HG03139 (cell line): ENCODE measurements around the gene HMCES.
"Not testable (repeated sequence)": the region's sequence is repeated elsewhere in the genome, so short reads cannot be mapped to it uniquely, and the experiment has no call there.

ENCODE experiments used
- ATAC-seq: cut with Tn5 transposase; IDR thresholded peaks from one replicate; pipeline ENCODE4 v1.9.1; 2021; ENCODE audit not compliant: unreplicated experiment

The HMCES gene

DNA sequence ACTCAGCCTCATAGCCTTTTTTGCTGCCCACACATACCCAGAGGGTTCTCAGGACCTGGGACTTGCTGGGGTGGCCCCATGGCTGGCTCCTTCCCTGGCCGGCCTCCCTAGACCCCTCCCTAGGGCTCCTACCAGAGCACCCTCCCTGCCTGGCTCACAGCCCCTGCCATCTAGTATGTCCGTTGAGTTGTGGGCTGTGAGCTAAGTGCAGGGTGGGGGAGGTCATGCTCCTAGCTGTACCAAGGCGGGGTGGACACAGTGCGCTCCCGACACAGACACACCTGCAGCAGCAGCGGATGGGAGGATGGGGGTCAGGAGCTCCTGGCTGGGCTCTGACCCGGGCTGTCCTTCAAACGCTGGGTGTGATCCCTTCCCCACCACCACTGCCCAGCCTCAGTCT is 41.6 kb downstream of the HMCES start:
- no peak for ATAC-seq

DNA sequence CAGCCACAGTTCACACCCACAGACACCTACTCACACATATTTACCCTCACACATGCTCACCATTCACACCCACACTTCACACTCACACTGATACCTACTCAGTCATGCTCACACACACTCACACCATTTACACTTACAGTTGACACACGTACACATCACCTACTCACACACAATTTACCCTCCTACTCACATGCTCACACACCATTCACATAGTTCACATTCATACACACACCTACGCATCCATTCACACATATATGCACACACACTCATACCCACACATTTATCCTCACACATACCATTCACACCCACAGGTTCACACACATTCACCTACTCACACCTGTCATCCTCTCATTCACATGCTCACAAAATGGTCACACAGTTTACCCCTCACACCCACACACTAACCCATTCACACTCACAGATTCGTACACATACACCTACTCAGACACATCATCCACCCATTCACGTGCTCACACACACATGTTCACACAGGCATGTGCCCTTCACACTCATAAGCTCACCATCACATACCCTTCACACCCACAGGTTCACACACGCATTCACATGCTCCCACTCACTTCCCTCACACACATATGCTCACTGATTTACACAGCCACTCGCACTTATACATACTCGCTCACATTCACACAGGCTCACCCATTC is 42.3 kb downstream of the HMCES start:
- ATAC-seq = no peak

DNA sequence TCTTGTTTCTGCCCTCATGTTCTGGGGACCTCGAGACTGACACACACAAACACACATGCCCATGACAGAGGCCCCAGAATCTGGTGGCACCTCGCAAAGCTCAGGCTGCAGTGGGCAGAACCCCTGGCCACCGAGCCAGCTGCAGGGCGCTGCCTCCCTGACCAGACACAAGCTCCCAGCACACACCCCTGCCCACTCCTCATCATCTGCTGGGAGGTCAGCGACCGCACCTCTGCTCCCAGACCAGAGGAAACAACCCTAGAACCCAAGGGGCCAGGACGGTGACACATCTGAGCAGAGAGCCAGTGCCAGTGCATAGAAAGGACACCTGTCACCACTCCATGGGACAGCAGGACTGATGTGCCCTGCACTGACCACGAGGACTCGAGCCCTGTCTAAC is 43.2 kb downstream of the HMCES start:
- ATAC-seq = no peak

DNA sequence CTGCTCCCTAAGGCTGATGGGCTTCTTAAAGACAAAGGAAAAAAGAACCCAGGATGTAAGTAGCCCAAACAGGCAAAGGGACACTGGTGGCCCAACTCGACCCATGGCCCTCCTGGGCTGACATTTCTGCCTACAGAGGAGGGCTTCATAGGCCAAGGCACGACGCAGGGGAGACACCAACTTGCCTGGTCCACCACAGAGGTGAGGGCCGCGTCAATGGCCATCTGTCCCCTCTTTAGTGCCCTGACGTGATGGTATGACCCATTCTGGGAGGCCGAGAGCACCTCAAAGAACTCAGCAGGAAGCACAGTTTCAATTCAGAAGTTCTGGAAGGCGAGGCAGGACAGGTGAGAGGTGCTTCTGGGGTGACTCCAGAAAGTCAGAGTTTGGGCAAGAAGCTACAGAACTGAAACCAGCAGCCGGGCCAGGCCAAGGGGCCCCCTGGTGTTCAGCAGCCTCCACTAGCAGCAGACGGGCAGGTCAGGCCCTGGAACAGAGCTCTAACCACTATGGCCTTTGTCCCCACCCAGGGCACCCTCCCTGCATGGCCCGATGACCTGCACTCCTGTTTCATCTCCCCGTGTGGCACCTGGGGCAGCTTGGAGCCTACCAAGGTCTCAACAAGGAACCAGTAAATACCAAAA is 45.1 kb downstream of the HMCES start:
- ATAC-seq = no peak

DNA sequence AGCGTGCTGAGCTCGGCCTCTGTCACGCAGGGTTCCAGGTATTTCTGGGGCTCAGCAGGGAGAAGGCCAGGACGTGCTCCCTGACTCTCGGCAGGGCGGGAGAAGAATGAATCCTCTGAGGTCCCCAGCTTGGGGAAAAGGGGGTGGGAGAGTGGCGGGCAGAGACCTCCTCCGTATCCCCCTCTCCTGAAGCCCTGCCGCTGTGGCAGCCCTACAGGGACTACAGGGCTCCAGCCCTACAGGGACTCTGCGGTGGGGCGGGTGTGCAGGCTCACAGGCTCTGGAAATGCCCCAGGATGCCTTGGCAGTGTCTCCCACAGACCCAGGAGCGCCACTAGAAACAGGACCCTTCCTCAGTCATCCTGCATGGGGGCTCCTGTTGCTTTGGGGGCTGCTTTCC is 46.2 kb downstream of the HMCES start:
- no peak for ATAC-seq

DNA sequence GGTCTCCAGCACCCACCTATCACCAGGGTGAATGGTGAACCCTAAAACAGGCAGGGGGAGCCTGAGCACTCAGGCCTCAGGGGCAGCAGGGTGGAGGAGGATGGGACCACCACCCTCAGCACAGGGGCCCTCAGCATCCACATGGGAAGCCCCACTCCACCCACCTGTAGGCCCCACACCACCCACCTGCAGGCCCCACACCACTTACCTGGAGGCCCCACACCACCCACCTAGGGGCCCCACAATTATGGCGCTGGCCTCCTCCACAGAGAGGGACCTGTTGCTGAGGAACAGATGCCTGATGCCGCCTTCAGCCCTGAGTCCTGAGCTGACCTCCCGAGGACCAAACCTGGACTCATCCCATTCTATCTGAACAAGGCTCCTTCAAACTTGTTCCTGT is 46.7 kb downstream of the HMCES start:
- ATAC-seq = no peak

DNA sequence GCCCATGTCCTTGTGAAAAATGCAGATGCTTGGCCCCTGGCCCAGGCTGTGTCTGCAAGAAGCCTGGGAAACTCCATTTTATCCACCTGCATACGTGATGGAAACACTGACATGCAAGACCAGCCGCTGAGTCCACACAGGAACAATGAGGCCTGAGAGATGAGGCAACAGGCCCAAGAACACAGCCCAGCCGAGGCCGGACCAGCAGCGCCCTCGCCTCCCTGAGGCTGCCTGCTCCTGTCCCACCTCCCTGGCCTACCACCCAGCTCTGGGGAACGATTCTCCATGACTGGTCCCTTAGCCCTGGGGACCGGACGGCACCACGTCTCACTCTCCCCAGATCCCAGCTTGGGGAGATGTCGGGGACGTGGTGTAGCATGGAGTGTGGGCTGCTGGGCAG is 47.5 kb downstream of the HMCES start:
- no peak for ATAC-seq

DNA sequence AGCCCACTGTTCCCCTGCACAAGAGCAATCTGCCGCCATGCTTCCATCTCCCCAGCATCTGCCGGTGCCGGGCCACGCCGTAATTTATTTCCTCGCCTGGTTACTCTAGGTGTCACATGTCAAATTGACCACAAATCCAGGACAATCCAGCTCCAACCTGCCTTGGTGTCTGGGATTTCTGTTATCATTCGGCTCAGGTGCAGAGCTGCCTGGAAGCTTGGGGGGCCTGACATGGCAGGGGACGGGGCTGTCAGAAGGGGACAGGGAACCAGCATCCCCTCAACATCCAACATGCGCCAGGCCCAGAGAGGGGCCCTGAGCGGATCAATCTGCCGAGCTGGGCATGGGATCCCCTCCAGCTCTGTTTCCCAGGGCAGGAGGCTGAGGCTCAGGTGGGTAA is 47.9 kb downstream of the HMCES start:
- ATAC-seq = no peak

DNA sequence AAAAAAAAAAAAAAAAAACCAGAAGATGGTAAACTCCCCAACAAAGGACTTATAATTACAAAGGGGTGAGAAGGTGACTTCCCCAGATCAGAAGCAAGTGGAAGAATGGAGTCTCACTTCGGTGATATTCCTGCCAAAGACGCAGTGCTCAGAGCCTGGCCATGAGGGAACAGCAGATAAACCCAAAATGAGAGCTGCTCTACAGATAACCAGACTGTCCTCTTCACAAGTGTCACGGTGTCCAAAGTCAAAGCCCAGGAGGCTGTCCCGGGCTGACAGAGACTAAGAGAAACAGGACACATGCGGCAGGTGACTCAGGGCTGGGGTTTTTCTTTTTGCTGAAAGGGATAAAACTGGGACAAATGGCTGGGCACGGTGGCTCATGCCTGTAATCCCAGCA is 48.8 kb downstream of the HMCES start:
- ATAC-seq = no peak

DNA sequence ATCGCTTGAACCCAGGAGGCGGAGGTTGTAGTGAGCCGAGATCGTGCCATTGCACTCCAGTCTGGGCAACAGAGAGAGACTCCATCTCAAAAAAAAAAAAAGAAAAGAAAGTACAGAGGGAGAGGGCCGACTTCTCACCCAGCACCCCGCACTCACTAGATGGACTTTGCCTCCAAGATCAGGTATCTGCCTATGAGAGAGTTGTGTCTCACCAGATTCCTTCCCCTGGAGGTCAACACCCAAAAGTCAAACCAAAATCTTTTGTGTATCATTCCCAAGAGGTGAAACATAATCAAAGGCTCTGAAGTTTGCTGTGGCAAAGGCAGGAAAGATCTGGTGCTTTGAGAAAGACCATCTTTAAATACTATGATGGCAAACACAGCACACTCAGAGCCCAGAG is 51.2 kb downstream of the HMCES start:
- no peak for ATAC-seq

DNA sequence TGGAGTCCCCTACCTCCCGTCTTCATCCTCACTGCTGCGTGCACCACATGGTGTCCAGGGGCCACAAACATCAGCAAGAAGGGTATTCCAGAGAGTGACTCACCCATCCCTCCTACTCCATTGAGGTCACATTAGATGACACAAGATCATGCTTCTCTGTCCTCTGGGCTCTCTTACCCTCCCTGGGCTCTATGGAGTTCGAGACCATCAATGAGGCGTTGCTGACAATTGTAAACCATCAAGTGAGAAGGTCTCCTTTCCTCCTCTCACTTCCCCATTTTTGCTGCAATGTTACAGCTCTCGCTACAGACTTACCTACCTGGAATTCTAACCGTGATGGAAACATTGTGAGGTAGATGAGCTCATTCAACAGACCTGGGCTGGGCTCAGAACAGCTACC is 51.7 kb downstream of the HMCES start:
- ATAC-seq = no peak

DNA sequence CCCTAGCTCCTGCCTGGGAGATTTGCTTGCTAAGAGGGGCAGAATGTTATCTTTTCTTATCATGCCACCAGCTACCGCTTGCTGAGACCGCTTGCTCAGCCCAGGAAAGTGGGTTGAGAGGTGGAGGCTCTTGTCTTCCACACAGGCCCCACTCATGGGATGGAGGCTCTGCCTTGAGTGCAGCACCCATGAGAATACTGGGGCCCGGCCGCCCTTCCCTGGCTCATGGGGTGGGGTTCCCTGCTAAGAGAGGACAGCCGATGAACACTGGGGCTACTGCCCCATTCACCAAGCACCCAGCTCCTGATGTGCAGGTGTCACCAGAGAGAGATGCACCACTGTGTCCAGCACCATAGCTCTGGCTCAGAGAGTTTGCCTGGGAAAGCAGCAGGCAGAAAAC is 55.2 kb downstream of the HMCES start:
- ATAC-seq = no peak

DNA sequence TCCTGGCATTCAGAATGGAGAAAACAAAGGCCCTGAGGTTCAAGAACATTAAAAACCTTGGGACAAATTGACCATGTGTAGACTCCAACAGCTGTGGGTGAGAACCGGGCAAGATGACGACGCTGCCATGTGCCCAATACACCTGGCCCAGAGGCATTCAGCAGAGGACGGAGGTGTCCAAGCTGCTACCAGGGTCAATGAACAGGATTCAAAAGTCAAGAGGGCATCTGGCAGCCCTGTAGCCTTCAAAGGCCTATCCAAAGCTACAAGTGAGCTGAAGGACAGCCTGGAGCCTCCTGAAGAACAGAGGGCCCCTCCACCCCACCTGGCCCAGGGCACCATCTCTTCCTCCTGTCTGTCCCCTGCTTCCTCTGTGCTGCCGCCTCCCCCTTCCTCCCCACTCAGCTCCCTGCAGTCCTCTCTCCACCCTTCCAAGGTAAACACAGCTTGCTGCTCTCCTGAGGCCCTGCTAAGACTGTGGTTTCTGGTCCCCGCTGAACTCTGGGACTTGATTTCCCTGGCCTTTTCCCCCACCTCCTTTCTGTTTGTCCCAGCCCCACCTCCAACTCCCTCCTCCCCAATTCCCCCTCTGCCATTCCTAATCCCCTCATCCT is 57.5 kb downstream of the HMCES start:
- ATAC-seq = no peak

DNA sequence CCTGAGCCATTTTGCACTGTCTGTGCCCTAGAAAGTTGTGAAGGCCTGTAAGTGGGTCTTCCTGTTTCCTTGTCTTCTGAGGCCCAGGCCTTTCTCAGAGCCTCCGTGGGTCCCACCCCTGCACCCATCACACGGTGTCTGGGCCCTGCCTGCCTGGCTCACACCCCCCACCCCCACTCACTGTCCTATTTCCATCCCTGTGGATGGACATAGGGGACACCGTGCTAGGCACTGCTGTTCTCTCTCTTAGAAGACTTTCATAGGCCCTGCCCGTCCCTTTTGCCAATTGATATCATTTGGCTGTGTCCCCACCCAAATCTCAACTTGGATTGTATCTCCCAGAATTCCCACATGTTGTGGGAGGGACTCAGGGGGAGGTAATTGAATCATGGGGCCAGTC is 59.0 kb downstream of the HMCES start:
- ATAC-seq = not testable (repeated sequence)

DNA sequence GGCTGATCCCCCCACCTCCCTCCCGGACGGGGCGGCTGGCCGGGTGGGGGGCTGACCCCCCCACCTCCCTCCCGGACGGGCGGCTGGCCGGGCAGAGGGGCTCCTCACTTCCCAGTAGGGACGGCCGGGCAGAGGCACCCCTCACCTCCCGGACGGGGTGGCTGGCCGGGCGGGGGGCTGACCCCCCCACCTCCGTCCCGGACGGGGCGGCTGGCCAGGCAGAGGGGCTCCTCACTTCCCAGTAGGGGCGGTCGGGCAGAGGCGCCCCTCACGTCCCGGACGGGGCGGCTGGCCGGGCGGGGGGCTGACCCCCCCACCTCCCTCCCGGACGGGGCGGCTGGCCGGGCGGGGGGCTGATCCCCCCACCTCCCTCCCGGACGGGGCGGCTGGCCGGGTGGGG is 60.5 kb downstream of the HMCES start:
- ATAC-seq = not testable (repeated sequence)

DNA sequence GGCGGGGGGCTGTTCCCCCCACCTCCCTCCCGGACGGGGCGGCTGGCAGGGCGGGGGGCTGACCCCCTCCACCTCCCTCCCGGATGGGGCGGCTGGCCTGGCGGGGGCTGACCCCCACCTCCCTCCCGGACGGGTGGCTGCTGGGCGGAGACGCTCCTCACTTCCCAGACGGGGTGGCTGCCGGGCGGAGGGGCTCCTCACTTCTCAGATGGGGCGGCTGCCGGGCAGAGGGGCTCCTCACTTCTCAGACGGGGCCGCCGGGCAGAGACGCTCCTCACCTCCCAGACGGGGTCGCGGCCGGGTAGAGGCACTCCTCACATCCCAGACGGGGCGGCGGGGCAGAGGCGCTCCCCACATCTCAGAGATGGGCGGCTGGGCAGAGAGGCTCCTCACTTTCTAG is 61.2 kb downstream of the HMCES start:
- ATAC-seq = not testable (repeated sequence)

DNA sequence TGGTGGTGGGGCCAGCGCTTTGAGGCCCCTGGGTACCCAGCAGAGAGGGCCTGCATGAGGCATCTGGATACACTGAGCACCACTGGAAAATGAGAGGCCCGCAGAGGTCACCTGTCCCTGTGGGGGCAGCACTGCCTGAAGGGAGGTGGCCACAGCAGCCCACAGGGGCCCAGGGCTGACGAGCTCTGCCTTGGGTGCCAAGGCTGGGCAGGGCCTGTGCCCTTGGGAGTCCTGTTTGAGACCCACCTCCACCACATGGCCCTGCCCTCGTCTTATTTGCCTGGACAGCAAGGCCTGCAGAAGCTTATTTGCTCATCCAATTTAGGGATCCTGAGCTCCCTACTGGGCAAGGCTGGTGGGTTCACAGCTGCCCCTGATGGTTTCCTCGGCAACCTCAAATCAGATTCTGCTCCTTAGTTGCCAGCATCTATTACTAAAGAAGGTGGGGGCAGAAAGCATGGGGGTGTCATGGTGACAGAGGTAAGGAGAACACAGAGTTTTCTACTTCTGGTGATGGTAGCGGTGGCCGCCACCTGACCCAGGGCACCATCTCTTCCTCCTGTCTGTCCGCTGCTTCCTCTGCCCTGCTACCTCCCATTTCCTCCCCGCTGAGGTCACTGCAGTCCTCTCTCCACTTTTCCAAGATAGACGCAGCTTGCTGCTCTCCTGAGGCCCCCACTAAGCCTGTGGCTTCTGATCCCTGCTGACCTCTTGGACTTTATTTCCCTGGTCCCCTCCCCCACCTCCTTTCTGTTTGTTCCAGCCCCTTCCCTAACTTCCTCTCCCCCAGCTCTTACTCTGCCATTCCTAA is 62.9 kb downstream of the HMCES start:
- ATAC-seq = no peak

DNA sequence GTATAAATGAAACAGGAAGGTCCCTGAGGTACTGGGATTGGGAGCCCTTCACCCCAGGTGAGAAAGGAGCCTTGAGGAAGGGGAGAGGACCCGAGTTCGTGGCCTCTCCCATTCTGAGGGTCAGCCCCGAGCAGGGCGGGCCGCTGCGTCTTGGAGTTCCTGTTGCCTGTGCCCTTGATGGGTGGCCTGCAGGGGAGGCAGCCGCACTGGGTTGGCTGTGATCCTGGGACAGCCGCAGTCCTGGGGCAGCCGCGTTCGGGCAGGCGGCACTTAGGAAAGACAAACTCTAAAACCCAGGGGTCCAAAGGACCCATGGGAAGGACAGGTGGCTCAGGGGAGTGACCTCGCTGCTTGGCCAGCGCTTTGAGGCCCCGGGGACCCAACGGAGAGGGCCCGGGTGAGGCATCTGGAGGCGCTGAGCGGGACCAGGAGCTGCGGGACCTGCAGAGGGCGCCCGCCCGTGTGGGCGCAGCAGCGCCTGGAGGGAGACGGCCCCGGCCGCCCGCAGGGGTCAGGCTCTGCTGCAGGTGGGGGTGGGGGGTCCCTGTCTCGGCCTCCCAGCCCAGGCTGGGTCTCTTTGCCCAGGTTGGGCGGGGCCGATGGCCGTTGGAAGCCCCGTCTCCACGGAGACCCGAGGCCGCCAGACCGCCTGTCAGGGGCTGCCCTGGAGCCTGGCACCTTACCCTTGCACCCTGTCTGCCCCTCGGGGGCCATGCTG is 65.1 kb downstream of the HMCES start:
- no peak for ATAC-seq

DNA sequence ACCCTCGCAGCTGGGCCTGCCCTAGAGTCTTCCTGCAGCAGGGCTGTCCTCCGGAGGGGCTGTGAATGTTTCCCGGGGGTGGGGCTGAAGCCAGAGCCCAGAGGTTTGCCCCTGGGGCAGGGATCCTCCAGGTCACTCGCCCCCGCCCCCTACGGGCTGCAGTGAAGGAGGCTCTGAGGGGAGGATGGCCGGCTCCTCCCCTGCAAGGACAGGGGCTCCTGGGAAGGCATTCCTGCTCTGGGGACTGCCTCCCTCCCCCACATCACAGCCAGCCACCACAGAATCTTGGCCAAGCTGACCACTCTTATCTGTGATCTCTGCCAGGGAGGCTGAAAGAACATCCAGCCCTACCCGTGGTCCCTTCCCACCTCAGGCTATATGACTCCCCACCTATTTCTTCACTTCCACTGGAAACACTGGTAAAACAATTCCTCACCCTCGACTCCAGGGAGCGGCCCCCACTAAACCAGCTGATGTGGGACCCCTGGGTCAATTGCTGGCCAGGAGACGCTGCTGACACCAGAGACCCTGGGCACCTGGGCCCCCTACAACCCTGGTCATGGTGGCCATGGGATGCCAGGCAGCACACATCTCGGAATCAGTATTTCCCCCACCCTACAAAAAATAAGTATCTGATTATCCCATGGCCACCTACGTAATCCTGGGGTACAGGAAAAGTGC is 66.0 kb downstream of the HMCES start:
- no peak for ATAC-seq

DNA sequence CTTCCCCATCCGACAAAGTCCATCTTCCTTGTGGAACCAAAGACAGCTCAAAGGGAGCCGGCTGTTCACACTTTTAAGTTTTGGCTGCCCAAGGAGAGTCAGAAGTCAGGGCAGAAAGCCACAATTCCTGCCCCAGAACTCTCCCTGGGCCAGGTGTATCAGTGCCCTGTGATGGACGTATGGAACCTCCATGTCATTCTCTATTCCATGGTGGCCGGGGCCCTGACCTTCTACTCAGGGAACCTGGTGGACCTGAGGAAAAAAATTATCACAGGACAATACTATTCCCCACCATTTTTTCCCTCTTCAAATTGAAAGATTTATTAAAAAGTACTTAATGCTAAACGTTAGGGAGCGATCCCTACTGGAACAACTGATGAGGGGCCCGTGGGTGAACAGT is 66.6 kb downstream of the HMCES start:
- no peak for ATAC-seq

DNA sequence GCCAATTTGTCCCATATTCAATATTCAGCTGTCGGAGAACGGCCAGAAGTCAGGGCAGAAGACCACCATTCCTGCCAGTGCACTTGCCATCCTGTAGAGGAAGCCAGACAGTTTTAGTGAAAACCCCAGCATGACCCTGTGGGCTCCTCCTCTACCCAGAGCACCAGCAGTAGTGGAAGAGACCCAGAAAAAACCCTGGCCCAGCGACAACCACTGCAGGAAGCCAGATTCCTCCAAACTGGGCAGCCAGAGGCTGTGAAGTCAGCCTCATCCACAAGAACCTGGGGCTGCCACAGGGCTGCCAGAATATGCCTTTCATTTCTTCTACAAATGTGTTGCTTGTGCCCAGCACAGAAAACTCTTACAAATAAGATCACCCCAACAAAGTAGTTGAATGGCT is 67.3 kb downstream of the HMCES start:
- no peak for ATAC-seq
